AG09309 (cell line): ENCODE results near the gene IWS1.
"Not testable (repeated sequence)": the region's sequence is repeated elsewhere in the genome, so short reads cannot be mapped to it uniquely, and the experiment has no call there.

ENCODE experiments used
- DNase-seq: peaks from one replicate; pipeline ENCODE4 v3.0.0-alpha.2; 2010; ENCODE audit warnings: low read depth
- H3K4me3 ChIP-seq: 2 replicates; pipeline ENCODE4 v1.5.1; 2011; ENCODE audit warnings: mild to moderate bottlenecking, low read depth, low read length, moderate library complexity; ENCODE audit not compliant: control insufficient read depth
- CTCF ChIP-seq: IDR thresholded peaks from 2 replicates; pipeline ENCODE4 v1.5.1; 2011; ENCODE audit warnings: mild to moderate bottlenecking, low read depth, low read length, inconsistent platforms; ENCODE audit not compliant: insufficient read depth, control insufficient read depth; ENCODE audit errors: missing control alignments

The IWS1 gene

GRCh38 chr2:127572841-127573240, 46.6 kb upstream of the IWS1 start:
- DNase-seq: no peak
- no peak overlapping the region for H3K4me3 ChIP-seq
- TF ChIP-seq CTCF: no peak

GRCh38 chr2:127572352-127572751, 46.1 kb upstream of the IWS1 start:
- not testable (repeated sequence) for H3K4me3 ChIP-seq, DNase-seq

DNA sequence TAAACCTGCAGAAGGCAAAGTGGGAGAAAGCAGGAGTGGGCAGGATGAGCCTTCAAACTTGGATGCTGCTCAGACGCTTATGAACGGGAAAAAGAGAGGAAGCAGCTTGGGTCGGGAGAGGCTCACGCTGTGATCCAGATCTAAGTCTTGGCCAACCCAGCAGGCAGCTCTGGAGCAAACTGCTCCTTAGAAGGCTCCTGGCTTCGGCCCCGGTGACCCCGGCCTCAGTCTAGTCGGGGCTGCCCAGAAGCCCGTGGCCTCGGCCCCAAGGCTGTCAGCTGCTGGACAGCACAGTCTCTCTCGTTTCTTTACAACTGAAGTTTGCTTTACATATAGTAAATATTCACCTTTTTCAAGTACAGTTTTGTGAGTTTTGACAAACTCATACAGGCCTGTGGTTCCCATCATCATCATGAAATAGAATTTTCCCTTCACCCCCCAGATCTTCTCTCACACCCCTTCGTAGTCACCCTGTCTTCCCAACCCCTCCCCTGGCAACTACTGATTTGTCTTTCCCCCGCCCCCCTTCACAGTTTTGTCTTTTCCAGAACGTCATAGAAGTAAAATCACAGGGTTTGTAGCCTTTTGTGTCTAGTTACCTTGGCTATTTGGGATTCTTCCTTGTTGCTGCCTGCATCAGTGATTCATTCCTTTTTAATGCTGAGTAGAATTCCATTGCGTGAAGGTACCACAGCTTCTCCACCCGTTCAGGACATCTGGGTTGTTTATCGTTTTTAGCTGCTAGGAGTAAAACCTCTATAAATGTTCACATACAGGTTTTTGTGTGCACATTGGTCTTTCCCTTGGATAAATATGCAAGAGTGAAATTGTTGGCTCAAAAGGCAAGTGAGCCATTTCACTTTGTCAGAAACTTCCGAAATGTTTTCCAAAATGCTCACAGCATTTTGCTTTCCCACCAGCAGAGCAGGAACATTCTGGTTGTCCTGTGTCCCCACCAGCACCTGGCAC, 44.3 kb upstream of the IWS1 start:
- DNase-seq: no peak
- no peak overlapping the region for H3K4me3 ChIP-seq
- no peak for TF ChIP-seq CTCF

DNA sequence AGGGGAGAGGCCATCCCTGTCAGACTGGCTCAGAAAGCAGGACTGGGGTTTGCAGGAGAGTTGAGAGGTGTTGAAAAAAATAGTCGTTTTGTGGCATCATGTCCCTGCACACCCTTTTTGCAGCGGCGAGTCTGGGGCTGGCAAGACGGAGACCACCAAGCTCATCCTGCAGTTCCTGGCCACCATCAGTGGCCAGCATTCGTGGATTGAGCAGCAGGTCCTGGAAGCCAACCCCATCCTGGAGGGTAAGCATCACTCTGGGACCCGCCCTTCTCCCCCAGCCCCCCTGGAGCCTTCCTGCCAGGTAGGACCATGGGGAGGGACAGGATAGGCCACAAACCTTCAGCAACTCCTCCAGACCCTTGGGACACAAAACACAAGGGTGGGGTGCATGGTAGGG, 43.4 kb upstream of the IWS1 start:
- no peak overlapping the region for H3K4me3 ChIP-seq
- no peak for TF ChIP-seq CTCF
- no peak for DNase-seq

DNA sequence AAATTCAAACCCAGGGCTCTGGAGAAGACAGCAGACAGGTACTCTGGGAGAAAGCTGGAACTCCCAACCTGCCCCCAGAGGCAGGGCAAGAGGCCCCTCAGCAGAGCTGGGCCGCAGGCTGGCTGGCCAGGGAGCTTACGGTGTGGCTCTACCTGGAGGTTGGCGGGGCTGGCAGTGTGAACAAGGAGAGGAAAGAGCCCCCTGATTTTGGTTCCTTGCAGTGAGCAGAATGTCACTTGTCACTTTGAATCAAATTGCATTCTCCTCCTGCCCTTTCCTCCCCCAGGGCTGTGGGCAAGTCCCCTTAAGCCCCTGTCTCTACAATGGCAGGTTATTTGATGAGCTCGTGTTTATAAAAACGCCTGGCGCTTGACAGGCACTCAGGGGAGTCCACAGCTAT, 41.8 kb upstream of the IWS1 start:
- no peak for DNase-seq
- no peak for TF ChIP-seq CTCF

GRCh38 chr2:127567351-127567854, 41.1 kb upstream of the IWS1 start:
- DNase-seq: no peak
- H3K4me3 ChIP-seq: no peak overlapping the region
- TF ChIP-seq CTCF: no peak

More for the DNA sequence above, 41.8 kb upstream of the IWS1 start:
- no peak overlapping the region for H3K4me3 ChIP-seq

- no peak overlapping the region for H3K4me3 ChIP-seq
- TF ChIP-seq CTCF: no peak
- DNase-seq: no peak
These were observed 40.3 kb upstream of the IWS1 start for GRCh38 chr2:127566576-127566975.
